HG02938 (cell line): ENCODE measurements around the gene KCNT1.

Experiments used
- ATAC-seq: cut with Tn5 transposase; IDR thresholded peaks from one replicate; pipeline ENCODE4 v1.9.1; 2021; ENCODE audit warnings: mild to moderate bottlenecking, moderate library complexity; ENCODE audit not compliant: unreplicated experiment

Gene KCNT1

DNA sequence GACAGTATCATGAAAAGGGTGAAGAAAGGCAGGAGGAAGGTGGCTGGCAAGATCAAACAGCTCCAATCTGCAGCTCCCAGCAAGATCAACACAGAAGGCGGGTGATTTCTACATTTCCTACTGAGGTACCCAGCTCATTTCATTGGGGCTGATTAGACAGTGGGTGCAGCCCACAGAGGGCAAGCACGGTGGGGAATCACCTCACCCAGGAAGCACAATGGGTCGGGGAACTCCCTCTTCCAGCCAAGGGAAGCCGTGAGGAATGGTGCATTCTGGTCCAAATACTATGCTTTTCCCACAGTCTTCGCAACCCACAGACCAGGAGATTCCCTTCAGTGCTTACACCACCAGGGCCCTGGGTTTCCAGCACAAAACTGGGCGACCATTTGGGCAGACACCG, 138.6 kb downstream of the KCNT1 start:
- no peak for ATAC-seq
